GM20000 (cell line): ENCODE data around the gene PTPRG.

Experiments used
- DNase-seq: peaks from one replicate; pipeline ENCODE4 v3.0.0; 2012; ENCODE audit warnings: low spot score
- TF ChIP-seq, protein P1 (sequence below): IDR thresholded peaks from 2 replicates; pipeline ENCODE4 v1.5.1; 2012; ENCODE audit warnings: mild to moderate bottlenecking, control low read depth; ENCODE audit errors: extremely low read depth, missing control alignments

Gene PTPRG

DNA sequence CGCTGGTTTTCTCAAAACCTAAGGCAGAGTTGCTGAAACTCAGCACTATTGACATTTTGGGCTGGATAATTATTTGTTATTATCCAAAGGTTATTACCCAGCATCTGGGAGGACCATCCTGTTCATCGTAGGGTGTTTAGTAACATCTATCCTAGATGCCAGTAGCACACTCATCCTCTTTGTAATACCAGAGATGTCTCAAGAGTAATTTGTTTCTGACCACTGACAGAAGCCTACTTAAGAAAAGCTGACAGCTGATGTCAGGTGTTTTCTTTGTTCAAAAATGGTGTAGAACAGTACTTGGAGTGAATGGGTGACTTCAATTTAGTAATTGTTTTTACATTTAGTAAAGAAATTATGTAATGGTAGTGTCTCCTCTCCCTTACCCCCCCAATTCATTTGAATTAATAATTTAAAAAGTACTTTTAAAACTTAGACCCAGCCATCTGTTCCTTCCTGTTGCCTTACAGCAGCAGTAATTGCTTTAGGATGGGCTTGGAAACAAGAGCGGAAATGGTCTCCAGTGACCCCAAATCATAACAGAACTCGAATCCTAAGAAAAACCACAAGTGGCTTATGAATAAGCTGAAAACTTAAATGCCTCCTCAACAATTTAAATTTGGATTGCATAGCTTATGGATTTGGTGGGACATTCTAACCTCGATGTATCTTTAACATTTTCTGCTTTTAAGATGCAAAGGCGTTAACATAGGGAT, 105.4 kb downstream of the PTPRG start:
- TF ChIP-seq, protein P1, sequence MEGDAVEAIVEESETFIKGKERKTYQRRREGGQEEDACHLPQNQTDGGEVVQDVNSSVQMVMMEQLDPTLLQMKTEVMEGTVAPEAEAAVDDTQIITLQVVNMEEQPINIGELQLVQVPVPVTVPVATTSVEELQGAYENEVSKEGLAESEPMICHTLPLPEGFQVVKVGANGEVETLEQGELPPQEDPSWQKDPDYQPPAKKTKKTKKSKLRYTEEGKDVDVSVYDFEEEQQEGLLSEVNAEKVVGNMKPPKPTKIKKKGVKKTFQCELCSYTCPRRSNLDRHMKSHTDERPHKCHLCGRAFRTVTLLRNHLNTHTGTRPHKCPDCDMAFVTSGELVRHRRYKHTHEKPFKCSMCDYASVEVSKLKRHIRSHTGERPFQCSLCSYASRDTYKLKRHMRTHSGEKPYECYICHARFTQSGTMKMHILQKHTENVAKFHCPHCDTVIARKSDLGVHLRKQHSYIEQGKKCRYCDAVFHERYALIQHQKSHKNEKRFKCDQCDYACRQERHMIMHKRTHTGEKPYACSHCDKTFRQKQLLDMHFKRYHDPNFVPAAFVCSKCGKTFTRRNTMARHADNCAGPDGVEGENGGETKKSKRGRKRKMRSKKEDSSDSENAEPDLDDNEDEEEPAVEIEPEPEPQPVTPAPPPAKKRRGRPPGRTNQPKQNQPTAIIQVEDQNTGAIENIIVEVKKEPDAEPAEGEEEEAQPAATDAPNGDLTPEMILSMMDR = no peak
- DNase-seq = no peak

- no peak for DNase-seq
- TF ChIP-seq, protein P1 = no peak
These were observed 106.0 kb downstream of the PTPRG start for GRCh38 chr3:61667383-61667782.

GRCh38 chr3:61667814-61668213, 106.4 kb downstream of the PTPRG start:
- TF ChIP-seq, protein P1 = no peak
- no peak for DNase-seq

GRCh38 chr3:61668317-61668864, 107.0 kb downstream of the PTPRG start:
- TF ChIP-seq, protein P1 = no peak

DNA sequence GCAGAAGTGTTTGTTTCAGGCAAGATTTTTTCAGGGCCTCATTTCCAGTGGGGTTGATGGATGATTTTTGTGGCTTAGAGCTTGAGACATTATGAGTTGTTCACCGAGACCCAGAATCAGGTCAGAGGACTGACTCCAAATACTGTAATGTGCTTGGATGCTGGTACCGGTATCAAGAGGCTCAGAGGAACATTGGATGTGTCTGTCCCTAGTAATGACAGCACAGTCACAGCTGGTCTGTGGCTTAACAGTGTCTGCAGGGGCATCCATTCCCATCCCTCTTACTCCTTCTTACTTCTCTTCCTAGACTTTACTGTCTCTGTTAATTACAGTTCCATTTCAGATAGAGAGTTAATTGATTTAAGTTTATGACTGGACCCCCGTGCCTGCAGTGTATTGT, 107.8 kb downstream of the PTPRG start:
- no peak for DNase-seq
- TF ChIP-seq, protein P1 = no peak

More at GRCh38 chr3:61668317-61668864, 107.0 kb downstream of the PTPRG start:
- peak; percentile 24 for DNase-seq

GRCh38 chr3:61669668-61670299, 108.4 kb downstream of the PTPRG start:
- no peak for DNase-seq
- TF ChIP-seq, protein P1 = no peak

GRCh38 chr3:61673651-61674050, 112.3 kb downstream of the PTPRG start:
- no peak for DNase-seq
- TF ChIP-seq, protein P1 = no peak
